Cardiac septum (tissue), 1 donor: ENCODE measurements around the gene CTDNEP1. TPM values are rescaled to one million over a fixed set of nuclear protein-coding genes. Genes with fewer than 3 reads are reported as not detected.

Source experiments
- DNase-seq: peaks from one replicate; pipeline ENCODE4 v3.0.0-alpha.2; 2020; ENCODE audit warnings: low spot score
- intact Hi-C: fragments of 100-400 bp; cut with DNase I; formaldehyde crosslinking; loops from one replicate; pipeline ENCODE4 v1.14.0; 2022
- total RNA-seq: library from RNA; stranded (reverse); fragmentation: NEBNext Ultra II Directional; extraction: Animal tissue kit (Norgen Biotek cat#: 25700); gene quantifications from one replicate; pipeline ENCODE4 v1.2.1, GENCODE V29; 2021
- donor health status: DM: no; HTN: no; CAD: no.

Gene CTDNEP1
- total RNA-seq, 1 donor from 2014 or later: 111 TPM

DNA sequence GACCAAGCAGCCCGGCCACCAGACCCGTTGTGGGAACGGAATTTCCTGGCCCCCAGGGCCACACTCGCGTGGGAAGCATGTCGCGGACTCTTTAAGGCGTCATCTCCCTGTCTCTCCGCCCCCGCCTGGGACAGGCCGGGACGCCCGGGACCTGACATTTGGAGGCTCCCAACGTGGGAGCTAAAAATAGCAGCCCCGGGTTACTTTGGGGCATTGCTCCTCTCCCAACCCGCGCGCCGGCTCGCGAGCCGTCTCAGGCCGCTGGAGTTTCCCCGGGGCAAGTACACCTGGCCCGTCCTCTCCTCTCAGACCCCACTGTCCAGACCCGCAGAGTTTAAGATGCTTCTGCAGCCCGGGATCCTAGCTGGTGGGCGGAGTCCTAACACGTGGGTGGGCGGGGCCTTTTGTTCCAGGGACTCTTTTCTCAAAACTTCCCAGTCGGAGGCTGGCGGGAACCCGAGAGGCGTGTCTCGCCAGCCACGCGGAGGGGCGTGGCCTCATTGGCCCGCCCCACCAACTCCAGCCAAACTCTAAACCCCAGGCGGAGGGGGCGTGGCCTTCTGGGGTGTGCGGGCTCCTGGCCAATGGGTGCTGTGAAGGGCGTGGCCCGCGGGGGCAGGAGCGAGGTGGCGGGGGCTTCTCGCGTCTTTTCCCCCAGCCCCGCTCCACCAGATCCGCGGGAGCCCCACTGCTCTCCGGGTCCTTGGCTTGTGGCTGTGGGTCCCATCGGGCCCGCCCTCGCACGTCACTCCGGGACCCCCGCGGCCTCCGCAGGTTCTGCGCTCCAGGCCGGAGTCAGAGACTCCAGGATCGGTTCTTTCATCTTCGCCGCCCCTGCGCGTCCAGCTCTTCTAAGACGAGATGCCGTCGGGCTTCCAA is 29.8 kb upstream of the CTDNEP1 start, which contains the start of gene SLC2A4:
Gene SLC2A4 (plus strand): TSS at position 645 of the 879 bp plus-strand sequence. CDS start 217 bp downstream, at position 862.
- DNase-seq: peak; percentile 95
- intact Hi-C loops: loop anchor here (1.0 to 2.0 kb wide), 2 partner anchors 29 to 71 kb away; partner anchors contain the start of genes ELP5 and KCTD11

DNA sequence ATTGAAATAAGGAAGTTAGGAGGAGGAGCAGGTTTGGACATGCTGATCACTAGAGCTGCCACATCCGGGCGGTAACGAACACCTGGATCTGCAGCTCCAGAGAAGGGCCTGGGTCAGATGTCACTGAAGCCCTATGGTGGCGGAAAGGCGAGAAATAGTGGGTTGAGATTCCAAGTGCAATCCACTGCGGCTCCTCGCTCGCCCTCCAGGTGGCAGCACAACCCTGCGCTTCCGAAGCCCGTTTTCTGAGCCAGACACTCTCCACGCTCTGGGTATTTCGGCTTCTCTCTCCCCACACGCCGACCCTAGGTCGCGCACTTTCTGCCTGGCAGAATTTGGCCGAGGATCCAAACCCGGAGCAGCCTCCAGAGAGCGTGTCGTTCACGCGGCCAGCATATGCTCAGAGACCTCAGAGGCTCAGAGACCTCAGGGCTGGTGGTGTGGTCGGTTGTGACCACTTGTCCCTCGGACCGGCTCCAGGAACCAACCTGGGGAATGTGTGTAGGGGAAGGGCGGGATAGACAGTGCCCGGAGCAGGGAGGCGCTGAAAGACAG is 29.1 kb upstream of the CTDNEP1 start:
- intact Hi-C loops: loop anchor here (1.0 to 2.0 kb wide), 3 partner anchors 16 to 72 kb away; partner anchors contain the start of genes ELP5 and KCTD11
- DNase-seq: peak; percentile 89

DNA sequence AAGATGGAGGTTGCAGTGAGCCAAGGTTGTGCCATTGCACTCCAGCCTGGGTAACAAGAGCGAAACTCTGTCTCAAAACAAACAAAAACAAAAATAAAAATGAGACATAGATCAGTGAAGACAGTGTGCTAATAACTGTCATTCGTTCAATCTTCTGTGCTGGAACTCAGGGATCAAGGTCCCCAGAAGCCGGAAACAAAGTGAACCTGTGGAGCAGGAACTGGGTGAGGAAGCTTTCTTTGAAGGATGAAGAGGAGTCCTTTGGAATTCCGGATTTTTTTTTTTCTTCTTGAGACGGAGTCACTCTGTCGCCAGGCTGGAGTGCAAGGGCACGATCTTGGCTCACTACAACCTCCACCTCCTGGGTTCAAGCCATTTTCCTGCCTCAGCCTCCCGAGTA is 27.9 kb upstream of the CTDNEP1 start:
- intact Hi-C loops: no loop called here
- no peak for DNase-seq

DNA sequence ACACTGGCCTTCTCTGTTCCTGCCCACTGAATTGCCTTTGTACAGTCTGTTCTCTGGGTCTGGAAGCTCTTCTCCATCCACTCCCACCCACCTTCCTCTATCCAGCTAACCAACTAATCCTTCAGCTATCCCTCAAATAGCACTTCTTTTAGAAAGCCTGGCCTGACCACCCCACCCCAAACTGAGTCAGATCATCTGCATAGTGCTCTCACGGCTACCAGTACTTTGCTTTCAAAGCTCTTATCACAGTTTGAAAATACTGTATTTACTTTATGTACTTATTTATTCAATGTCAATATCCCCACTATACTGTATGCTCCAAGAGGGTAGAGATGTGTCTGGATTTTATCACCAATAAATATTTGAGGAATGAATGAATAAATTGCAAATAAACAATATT is 15.2 kb upstream of the CTDNEP1 start:
- DNase-seq: no peak
- intact Hi-C loops: no loop called here

DNA sequence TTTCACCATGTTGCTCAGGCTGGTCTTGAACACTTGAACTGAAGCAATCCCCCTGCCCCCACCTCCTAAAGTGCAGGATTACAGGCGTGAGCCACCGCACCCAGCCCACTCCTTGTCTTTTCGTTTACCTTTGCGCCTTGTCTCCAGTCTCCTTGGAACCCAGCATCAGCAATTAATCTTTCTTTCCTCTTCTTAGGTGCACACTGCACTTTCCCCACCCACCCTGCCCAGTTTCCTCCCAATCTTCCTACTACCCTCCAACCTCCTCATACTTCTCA is 12.2 kb upstream of the CTDNEP1 start:
- DNase-seq: no peak
- intact Hi-C loops: no loop called here

DNA sequence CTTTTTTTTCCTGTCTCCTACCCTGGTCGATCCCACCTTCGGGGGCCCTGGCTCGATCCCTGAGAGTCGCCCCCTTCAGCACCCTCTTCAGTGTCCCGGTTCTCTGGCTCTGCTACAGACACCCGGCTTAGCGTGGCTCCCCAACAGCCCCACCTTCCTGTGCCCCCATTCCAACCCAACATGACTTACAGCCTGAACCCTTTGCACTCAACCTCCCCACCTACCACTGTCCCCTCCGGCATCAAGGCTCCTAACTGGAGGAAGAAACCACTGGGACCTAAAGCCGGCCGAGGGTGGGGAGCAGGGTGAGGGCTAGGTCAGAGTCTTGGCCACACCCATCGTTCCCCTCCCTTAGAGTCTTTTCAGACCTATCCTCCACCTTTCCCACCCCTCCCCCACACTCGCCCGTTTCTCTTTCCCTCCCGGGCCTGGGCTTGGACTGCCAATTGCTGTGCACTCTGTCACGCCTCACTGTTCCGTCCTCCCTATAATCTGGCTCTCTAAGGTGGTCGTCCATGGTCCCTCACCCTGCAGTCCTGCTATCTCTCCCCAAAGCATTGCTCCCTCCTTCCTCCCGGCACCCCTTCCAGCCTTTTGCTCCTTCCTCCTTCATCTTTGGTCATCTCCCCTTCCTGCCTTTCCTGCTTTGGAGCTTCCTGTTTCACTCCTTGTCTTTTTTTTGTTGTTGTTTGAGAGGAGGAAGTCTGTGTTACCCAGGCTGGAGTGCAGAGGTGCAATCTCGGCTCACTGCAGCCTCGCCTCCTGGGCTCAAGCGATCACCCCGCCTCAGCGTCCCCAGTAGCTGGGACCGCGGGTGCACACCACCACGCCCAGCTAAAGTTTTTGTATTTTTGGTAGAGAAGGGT is 11.6 kb upstream of the CTDNEP1 start:
- DNase-seq: no peak
- intact Hi-C loops: no loop called here

DNA sequence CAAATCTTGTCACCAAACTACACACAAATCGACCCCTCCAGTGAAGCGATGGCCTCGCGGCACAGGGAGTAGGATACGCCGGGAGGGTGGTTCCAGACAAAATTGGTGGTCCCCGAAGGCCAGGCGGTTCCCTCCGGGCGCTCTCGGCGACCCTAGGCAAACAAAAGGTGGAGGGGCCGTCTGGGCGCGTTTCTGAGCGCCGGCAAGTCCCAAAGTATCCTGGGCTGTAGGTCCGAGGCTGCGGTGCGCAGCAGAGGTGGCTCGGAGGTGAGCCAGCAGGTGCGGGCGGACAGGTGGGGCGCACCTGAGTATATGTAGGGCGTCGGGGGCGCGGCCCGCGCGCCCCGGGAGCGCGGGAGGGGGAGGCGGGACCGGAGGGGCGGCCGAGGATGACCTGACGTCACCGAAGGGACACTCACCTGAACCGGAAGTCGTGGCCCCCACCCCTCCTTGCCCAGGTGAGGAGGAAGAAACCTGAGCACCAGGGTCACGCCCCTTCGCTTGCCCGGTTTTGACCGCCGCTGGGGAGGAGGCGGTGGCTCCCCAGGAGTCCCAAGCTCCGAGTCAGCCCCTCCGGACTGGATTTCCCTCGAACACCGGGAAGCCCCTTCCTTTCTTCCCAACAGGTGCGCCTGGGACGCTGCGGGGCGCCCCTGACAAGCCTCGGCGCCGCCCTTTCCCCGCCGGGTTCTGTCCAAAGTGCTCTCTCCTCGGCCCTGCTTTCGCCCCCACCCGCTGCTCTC is 10.8 kb upstream of the CTDNEP1 start, which contains the start of gene CLDN7:
Gene CLDN7 (minus strand): TSS at position 287 of the 743 bp plus-strand sequence. CDS start 435 bp downstream, outside the sequence.
- DNase-seq: no peak
- intact Hi-C loops: no loop called here

DNA sequence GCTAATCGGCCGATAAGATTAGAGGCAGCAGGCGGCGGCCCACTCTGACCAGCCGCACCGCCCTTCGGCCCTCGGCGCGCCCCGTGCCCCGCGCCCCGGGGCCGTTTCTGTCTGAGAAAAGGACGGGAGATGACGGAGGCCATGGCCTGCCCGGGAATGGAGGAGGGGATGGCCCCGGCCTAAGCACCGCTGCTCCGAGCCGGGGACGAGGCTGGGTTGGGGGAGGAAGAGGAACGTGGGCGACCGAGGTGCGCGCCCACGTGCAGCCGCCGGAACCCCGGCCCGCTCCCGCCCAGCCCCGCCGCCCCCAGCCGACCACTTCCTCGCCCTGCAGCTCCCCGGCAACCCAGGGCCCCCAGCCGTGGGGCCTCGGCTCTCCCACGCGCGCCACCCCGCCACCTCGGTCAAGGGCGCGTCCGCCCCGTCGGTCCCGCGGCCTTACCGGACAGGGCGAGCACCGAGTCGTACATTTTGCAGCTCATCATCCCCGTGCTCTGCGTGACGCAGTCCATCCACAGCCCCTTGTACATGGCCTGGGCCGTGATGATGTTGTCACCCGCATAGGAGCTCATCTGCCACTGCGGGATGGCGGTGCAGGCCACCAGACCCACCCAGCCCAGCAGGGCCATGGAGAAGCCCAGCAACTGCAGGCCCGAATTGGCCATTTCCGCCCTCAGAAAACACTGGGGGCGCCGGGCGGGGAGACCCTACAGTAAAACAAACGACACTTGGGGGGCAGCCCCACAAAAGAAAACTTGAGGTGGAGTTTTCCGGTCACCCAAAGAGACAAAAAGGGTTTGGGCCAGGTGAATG is 10.1 kb upstream of the CTDNEP1 start:
- no peak for DNase-seq
- intact Hi-C loops: no loop called here

DNA sequence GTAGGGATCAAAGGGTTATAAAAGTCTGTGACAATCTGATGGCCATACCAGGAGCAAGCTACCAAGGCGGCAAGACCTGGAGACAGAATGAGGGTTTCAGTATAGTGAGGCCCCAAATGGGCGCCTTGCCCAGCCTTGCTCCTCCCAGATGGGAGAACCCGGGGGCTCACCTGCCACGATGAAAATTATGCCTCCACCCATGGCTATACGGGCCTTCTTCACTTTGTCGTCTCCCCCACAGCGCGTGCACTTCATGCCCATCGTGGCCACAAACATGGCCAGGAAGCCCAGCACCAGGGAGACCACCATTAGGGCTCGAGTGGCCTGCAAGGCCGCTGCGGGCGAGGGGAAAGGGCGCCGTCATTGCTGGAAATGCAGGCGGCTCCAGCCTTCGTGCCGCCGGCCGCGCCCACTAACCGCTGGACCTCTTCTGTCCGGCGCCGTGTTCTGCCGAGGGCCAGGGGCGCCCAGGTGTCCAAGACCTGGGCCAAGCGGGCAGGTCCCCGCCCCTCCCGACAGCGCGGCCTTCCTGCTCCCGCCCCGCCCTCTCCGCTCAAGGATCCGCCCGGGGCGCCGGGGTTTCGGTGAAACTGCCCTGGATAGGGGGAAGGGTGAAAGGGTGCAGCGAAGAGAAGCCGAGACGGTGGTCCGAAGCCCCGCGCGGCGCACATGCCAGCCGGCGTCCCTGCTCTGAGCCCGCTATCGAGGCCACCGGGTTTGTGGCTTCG is 9.3 kb upstream of the CTDNEP1 start:
- intact Hi-C loops: no loop called here
- DNase-seq: no peak

DNA sequence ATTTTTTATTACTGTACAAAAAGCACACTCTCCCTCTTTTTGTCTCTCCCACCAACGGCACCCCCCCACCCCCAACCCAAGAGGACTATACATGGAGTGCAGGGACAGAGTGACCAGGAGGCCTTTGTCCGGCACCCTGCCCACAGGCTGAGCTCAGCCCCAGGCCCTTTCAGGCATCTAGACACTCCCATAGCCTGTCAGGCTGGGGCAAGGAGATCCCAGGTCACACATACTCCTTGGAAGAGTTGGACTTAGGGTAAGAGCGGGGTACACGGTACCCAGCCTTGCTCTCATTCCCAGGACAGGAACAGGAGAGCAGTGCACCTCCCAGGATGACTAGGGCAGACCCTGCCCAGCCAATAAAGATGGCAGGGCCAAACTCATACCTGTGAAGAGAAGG is 8.6 kb upstream of the CTDNEP1 start:
- intact Hi-C loops: no loop called here
- no peak for DNase-seq

DNA sequence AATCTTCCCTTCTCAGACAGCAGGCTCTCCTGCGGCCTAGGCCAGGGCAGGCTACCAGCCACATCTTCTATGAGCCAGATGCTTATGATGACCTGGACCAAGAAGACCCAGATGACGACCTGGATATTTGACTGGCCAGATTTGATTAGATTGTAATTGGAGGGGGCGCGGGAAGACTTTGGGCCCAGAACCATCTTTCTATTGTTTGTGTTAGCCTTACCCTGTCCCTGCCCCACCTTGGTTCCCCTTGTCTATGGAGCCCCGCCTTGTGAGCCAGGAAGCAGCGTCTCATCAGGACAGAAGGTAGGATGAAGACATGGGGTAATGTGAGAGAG is 8.0 kb upstream of the CTDNEP1 start:
- intact Hi-C loops: no loop called here

DNA sequence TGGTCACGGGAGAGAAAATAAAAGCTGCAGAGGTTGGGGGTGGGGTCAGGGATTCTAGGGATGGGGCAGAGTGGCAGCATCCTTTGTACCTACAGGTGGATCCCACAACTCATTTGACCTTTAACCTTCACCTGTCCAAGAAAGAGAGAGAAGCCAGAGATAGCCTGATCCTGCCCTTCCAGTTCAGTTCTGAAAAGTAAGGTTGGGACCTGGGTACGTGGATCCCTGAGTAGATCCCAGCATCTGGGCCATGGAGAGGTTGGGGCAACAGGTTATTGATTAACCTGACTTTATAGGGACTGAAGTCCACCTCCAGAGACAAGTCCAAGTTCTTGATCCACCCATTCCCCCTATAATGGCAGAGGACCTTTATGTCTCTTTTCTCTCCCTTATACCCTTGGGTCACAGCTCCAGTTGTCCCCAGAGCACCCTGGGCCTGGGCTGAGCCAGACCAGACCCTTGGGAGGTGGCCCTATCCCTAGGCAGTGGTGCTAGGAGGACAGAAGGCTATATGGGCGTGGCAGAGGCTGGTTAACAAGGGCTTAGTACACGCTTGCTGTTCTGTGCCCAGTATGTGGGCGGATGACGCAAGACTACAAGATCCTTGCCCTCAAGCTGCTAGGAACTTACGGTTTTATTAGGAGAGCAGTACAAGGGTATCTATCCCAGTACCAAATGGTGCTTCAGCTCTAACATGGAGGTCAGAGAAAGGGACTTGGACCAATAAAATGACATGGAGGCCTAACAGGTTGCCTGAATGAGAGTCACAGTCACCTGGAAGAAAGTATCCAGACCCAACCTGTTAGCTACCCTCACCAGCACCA is 7.4 kb upstream of the CTDNEP1 start:
- no peak for DNase-seq
- intact Hi-C loops: no loop called here

More for the DNA sequence above, 8.0 kb upstream of the CTDNEP1 start:
- no peak for DNase-seq

DNA sequence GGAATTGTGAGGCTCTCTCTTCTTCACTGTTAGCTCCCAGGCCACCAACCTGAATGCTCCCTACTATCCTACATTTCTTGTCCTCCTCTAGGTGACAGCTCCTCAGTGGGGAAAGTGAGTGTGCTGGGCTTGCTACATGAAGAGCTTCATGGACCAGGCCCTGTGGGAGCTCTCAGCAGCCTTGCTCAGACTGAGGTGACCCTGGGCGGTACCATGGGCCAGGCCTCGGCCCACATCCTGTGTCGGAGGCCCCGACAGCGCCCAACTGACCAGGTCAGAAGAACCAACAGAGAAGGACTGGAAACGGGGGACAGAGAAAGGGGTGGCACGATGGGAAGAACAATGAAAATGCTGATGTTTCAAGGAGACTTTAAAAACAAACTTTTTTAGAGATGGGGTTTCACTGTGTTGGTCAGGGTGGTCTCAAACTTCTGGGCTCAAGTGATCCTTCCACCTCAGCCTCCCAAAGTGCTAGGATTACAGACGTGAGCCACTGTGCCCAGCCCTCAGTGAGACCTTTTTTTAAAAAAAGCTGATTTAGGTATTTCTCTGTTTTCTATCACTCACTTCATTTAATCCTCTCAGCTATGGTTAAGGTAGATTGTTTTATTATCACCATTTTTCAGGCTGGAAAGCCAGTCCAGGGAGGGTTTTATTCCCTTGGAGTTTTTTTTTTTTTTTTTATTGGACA is 5.4 kb upstream of the CTDNEP1 start:
- intact Hi-C loops: no loop called here
- no peak for DNase-seq

DNA sequence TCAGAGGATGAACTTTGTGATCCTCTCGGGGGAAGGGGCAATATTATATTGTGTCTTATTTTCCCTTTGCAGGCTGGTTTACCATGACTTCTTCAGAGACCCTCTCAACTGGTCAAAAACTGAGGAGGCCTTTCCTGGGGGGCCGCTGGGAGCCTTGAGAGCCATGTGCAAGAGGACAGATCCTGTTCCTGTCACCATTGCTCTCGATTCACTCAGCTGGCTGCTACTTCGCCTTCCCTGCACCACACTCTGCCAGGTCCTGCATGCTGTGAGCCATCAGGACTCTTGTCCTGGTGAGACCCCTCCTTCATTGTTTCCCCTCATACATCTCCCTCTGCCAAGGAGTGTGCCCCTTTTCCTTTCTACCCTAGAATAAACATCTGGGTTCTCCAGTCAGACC is 3.0 kb upstream of the CTDNEP1 start:
- intact Hi-C loops: loop anchor here (5.0 kb wide), 1 partner anchor 318 kb away; no protein-coding TSS in a partner anchor
- DNase-seq: no peak

DNA sequence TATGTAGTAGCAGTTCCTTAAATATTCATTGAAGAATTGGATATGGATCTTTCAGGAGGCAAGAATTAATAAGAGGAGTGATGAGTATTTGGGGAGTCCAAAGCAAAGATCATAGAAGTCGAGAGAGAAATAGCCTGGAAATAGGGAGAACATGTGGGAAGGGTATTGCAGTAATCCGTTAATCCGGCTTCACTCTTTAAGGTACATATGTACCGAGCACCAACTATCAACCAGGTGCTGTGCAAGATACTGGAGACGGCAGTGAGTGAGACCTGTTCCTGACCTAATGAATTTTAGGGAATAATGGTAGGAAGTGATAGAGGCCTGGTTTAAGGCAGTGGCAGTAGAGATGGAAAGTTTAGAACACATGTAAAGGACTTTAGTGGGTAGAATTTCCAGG is 1.5 kb upstream of the CTDNEP1 start:
- intact Hi-C loops: loop anchor here (5.0 kb wide), 1 partner anchor 319 kb away; no protein-coding TSS in a partner anchor
- DNase-seq: no peak
